GM19043 (cell line): Measurements from ENCODE around the gene IGF1R.

Source experiments
- ATAC-seq: cut with Tn5 transposase; IDR thresholded peaks from one replicate; pipeline ENCODE4 v1.9.1; 2021; ENCODE audit warnings: low read depth; ENCODE audit not compliant: unreplicated experiment

The IGF1R gene

GRCh38 chr15:98812716-98813446, 164.5 kb downstream of the IGF1R start:
- no peak for ATAC-seq

DNA sequence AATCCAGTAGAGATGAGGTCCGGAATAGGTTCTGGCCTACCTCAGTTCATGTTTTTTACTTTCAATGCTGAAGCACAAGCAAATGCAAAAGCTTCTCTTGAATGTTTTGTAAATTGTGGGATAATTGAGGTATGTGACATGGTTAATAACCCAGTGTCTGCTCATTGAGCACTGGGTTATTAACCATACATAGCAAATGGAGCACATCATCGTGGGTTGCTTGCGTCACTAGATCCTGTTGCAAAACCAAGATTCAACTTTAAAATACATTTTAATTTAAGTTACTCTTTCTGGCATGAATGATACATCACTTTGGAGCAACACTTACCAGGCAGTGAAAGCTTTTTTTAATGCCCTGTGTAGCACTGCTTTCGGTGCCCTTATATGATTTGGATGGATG, 165.6 kb downstream of the IGF1R start:
- no peak for ATAC-seq

DNA sequence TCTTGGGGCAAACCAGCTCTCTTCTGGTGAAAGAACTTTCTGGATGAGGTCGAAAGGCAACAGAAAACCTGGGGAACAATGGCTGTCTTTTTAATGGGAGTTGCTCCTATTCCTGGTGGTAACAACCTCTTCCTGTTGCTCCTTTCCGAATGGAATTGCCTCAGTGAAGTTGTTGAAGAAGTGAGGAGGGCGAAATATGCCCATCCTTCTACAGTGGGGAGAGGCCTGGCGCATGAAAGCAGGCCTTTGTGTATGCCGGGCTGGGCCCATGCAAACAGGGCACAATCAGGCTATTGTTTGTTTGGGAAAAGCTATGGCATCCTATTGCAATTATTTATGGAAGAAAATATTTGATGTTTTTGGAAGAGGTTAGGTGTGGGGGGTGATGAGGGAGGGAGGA, 166.9 kb downstream of the IGF1R start:
- ATAC-seq: no peak

DNA sequence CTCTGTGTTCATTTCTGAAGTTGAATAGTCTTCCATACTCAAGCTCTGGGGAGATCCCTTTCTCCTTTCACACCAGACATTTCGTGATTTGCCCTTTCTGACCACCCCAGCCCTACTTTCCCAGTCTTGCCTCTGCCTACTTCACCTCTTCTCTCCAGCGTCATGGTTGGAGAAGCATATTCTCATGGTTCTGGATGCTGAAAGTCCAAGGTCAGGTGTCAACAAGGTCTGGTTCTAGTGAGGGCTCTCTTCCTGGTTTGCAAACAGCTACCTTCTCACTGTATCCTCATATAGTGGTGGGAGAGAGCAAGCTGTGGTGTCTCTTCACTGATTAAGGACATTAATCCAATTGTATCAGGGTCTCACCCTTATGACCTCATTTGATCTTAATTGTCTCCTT, 169.4 kb downstream of the IGF1R start:
- no peak for ATAC-seq

DNA sequence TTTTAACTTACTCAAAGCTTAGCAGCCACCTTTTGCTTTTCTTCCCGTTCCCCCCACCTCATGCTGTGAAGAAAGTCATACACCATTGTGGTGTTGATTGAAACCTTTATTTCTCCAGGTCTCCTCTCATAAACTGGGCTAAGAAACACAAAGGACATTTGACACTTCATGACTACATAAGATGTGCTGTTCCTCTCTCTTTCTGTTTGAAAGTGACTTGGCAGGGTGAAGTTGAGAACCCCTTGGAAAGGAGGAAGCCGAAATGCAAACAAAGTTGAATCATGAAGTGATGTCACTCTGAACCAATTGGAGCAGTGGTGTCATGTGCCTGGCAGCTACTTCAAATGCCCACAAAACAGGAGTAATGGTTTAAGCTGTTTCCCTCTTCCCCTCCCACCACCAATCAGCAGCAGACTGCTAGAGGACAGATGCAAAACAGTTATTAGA, 174.7 kb downstream of the IGF1R start:
- ATAC-seq: no peak

GRCh38 chr15:98823616-98824015, 175.3 kb downstream of the IGF1R start:
- no peak for ATAC-seq

- ATAC-seq: no peak
These were observed 176.3 kb downstream of the IGF1R start for GRCh38 chr15:98824595-98824994.

DNA sequence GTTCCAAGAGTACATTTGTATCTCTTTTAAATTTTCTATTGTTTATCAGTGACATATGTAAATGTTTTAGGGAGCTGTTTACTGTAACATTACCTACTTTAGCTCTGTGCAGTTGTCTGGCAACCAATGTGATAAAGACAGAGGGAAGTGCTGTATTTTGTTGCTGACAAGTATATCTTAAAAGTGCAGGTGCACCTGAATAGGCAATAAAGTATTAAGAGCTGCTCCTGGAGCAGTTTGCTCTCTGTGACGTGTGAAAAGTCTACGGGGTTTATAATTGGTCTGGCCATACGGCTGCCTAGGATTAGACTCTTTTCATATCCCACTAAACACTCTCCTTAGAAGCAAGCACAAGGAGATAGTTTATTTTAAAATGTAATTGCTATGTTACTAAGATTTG, 178.3 kb downstream of the IGF1R start:
- no peak for ATAC-seq

GRCh38 chr15:98827217-98827616, 178.9 kb downstream of the IGF1R start:
- no peak for ATAC-seq

DNA sequence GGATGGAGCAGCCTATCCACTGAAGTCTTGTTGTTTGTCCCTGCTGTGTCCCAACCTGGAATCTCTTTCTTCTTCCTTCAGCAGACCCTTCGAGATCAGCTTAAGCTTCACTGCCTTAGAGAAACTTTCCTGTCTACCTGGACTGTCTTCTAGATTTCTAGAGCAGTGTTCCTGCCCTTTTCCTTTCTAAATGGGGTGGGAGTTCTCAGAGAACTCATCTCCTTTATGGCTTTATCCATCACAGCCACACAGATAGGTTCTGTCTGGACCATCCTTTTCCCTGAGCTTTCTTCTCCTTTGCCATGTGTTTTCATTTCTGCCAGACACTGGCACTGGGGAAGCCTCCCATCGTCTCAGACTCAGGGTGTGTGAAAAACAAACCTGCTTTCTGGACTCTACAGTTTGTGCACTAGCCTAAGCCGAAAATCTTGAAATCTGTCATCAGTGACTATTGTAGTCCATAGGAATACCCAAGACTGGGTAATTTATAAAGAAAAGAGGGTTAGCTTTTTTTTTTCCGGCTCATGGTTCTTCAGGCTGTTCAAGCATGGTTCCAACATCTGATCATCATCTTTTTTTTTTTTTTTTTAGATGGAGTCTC, 181.8 kb downstream of the IGF1R start:
- ATAC-seq: no peak

GRCh38 chr15:98834976-98835375, 186.6 kb downstream of the IGF1R start:
- ATAC-seq: no peak

DNA sequence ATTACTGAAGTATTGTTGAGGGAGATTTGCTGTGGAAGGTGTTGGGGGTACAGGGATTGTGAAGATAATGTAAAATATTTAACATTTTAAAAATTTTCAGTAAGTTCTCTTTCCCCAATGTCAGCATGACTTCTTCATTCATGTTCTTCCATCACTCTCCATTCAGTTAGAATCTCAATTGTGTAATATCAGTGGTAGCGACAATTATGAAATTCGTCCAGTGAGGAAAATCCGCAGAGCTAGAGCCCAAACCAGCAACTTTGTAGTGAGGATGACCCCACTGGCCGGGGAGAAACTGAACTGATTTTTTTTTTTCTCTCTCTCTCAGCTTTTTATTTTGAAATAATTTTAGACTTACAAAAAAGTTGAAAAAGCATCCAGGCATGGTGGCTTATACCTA, 187.5 kb downstream of the IGF1R start:
- no peak for ATAC-seq

DNA sequence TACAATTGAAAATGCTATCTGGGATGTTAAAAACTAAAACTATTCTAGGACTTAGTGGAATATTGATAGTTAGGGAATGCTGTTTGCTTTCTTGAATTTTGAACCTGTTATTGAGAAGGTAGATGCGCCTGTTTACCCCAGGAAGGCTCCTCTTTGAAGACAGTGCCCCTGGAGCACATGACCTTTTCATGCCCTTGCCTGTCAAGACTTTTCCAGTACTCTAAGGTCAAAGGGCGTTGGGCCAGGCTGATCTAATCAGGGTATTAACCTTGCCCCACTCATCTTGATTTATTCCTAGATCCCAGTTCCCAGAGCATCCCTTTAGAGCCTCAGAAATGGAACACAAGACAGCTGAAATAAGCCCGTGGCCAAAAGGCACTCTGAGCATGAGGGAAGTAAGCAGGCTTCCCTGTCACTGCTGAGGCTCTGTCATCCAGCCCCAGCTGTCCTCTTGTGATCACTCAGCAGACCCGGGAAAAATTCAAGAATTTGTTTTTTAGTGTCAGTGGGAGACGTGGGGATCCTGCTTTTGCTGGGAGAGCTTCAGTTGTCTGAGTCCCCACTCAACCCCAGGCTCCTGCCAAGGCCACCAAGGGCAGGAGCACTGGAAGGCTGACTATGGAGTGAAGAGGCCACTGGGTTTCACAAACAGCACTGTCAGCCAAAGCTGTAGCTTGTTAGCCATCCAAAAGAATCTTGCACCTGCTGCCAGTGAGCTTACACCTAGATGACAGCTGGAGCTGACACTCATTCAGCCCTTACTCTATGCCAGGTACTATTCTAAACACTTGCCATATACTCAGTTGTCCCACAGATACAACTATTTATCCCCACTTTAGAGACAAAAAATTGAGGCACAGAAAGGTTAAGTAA, 190.3 kb downstream of the IGF1R start:
- ATAC-seq: no peak

DNA sequence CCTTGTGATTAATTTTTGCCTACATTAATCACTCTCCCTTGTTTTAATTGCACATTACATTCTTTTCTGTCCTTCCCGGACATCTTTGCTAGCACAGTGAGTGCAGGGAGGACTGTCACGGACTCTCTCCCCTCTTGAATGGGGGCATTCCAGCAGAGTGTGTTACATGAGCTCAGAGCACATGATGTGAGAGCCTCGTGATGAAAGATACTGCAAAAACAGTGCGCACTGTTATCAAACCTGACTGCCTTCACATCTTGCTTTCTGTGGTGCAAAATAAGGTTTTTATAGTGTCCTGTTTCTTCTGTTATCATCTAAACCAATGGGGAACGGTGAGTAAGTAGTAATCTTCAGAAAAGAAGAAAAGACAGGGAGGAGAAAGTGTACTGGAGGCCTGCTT, 191.7 kb downstream of the IGF1R start:
- ATAC-seq: no peak

DNA sequence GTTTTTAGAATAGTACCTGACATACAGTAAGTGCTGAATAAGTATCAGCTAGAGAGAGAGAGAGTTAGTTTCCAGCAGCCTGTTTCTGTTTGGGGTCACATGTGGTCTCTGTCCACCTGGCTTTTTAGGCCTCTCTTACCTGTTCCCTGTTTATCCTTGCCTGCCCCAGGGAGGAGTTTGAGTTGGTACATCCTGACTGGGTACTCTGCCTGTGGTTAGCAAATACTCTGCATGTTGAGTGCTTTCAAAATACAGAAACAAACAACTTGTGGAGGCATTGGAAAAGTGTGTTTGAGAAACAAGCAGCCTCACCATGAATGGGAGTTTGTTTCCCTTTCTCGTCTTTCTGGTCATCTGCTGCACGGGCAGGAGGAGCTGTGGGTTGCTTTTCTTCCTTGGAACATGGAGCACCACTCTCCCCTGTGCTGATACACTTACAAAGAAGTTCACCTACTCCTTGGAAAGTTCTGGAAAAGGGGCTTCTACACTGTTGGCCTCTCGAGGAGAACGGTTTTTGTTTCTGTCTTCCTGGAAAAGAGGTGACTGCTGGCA, 193.2 kb downstream of the IGF1R start:
- no peak for ATAC-seq

DNA sequence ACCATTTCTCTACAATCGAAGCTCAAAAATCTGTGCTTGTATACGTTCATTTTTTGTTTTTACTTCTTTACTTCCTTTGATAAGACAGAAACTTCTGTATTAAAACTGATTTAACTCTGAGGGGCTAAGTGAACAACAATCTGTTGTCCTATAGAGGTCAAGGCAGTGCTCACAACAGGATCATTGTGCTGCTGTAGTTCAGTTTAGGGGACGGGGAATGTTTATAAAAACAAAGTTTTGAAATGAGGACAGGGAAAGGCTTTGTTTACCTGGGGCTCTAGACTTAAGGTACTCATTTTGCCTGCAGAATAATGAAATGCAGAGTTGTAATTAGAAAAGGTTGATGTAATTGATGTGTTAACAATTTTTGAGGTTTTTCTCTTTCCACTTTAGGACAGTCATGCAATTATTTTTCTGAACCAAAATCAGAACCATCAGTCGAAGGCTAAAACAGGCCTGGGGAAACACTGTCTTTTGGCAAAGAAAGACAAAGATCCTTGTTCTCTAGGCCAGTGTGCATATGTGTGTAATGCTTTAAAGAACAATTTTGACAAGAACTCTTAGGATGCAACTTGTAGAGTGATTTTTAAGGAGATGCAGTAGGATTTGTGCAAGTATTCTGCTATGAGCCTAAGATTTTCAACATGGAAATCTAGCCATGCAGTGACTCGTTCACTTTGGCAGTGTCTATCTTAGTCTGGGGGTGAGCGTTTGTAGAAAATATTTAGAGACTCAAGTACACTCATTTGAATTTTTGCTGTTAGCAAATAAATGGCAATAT, 194.0 kb downstream of the IGF1R start:
- ATAC-seq: no peak

GRCh38 chr15:98842973-98843285, 194.6 kb downstream of the IGF1R start:
- no peak for ATAC-seq

DNA sequence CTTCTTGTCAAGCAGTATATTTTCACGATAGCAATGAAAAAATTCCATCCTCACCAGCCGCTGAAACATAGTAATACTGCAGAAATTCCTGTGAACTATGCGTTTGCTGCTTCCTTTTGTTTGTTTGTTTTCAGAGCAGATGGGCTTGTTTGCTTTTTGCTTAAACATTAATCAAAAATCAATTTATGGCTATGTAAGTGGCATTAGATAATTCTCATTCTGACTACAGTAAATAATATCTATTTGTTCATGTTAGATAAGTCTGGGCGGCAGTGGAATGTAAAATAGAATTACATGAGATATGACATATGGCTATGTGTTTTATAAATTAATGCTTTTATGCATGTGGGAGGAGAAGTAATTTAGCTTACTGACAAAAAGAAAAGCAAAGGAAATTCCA, 195.5 kb downstream of the IGF1R start:
- ATAC-seq: no peak

- no peak for ATAC-seq
These were observed 195.9 kb downstream of the IGF1R start for GRCh38 chr15:98844261-98844660.

DNA sequence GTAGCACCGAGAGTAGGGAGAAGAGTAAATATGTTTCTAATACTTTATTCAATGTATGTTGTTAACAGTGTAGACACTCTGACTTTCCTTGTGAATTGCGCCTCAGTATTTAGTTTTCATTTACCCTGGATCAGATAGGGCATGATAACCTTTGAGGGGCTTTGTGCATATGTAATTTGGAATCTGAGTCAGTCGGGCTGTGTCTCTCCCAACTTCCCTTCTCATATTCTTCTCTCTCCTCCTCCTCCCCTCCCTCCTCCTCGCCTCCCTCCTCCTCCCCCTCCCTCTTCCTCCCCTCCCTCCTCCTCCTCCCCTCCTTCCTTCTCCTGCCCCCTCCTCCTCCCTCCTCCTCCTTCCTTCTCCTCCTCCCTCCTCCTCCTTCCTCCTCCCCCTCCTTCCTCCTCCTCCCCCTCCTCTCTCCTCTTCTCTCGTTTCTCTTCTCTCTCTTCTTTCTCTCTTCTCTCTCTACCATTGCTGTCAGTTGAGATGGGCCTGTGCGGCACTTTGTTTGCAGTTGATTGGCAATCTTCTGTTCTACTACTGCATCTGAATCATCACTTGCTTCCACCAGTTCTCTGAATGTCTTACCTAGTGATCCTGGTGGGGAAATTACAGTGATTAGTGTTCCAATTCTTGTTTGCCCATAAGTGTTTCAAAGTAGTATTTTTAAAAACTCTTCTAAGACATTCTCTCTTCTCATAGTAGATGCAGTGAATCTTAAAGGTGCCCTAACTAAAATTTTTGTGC, 197.0 kb downstream of the IGF1R start:
- ATAC-seq: no peak
